Measurements from ENCODE around the gene VLDLR.

DNA sequence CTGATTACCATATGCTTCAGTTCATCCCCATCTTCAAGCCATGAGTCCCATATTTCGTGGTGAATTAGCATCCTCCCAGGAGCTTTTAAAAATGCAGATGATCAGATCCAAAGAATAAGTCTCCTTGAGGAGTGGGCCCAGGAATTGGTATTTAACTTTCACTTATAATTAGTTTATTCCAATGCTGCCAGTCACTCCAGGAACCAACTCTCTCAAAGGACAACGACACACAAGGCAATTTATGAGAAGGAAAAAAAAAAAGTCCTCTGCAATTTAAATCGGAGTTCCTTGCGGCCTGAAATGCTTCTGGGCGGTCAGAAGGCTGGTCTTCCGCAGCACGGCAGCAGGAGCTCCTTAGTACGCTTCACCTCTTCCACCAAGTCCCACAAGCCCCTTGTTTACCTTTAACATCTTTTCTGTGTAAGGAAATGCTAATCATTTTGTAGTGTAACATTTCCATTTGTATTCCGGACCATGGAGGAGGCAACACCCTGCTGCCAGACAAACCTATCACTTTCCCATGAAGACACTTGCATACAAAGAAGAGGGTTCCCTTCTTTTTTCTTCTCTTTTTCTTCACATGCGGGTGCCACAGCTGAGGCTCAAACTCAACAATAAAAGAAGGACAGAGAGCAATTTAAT lies 79.4 kb downstream of the VLDLR start:
- TF ChIP-seq ZNF766 (CRISPR knock-in tag; IDR thresholded peaks at IDR 0.05; ENCODE audit: borderline replicate concordance) (no peak), NFAT5 (CRISPR knock-in tag; IDR thresholded peaks at IDR 0.05) (no peak), BHLHE40 (IDR thresholded peaks at IDR 0.05; ENCODE audit: low read length) (no peak), ETS1 (CRISPR knock-in tag; IDR thresholded peaks at IDR 0.05) (no peak), CTCF (CRISPR knock-in tag; IDR thresholded peaks at IDR 0.05) (no peak), NCOA1 (CRISPR knock-in tag; IDR thresholded peaks at IDR 0.05) (no peak), NFYB (CRISPR knock-in tag; IDR thresholded peaks at IDR 0.05) (no peak)
- TF ChIP-seq, protein P1, sequence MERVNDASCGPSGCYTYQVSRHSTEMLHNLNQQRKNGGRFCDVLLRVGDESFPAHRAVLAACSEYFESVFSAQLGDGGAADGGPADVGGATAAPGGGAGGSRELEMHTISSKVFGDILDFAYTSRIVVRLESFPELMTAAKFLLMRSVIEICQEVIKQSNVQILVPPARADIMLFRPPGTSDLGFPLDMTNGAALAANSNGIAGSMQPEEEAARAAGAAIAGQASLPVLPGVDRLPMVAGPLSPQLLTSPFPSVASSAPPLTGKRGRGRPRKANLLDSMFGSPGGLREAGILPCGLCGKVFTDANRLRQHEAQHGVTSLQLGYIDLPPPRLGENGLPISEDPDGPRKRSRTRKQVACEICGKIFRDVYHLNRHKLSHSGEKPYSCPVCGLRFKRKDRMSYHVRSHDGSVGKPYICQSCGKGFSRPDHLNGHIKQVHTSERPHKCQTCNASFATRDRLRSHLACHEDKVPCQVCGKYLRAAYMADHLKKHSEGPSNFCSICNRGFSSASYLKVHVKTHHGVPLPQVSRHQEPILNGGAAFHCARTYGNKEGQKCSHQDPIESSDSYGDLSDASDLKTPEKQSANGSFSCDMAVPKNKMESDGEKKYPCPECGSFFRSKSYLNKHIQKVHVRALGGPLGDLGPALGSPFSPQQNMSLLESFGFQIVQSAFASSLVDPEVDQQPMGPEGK (CRISPR knock-in tag; IDR thresholded peaks at IDR 0.05), result no peak
